DND-41 (cell line): ENCODE measurements around the gene RAD23B.

Experiments
- CTCF ChIP-seq: IDR thresholded peaks from 2 replicates; pipeline ENCODE4 v1.5.1; 2012; ENCODE audit warnings: borderline replicate concordance, low read length, moderate library complexity, mild to moderate bottlenecking; ENCODE audit not compliant: poor library complexity, severe bottlenecking; ENCODE audit errors: extremely low read depth
- EZH2 ChIP-seq: IDR thresholded peaks from 3 replicates; pipeline ENCODE4 v1.6.1; 2012; ENCODE audit warnings: borderline replicate concordance, low read depth, mild to moderate bottlenecking, moderate library complexity, low read length, inconsistent platforms; ENCODE audit not compliant: severe bottlenecking

- TF ChIP-seq CTCF, result no peak
- TF ChIP-seq EZH2, result no peak
These were observed 84.8 kb downstream of the RAD23B start for GRCh38 chr9:107367727-107368502.
